ENCODE data around the gene ELAVL3. TPM values are rescaled to one million over a fixed set of nuclear protein-coding genes. Genes with fewer than 3 reads are reported as not detected.
"Not testable (repeated sequence)": the region's sequence is repeated elsewhere in the genome, so short reads cannot be mapped to it uniquely, and the experiment has no call there.

ELAVL3 gene
- total RNA-seq, 2 donors from 2014 or later, result not detected

DNA sequence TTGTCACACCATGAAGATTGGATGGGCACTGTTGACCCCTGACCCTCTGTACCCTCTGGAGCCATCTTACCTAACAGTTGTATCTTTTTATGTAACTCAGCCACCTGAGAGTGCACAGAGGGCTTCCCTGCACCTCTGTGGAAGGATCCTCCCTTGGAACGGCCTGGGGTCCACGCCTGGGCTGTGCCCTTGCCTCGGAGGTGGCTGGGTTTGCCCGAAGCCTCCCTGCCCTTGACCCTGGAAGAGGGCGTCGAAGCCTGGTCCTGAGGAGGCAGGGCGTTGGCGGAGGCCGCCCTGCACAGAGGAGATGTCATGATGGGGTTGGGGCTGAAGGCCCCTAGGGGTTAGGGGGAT lies 46.2 kb downstream of the ELAVL3 start:
- DNase-seq (no peak), ATAC-seq (peak; percentile 5)
- H3K27ac ChIP-seq, result peak overlapping the region; percentile 5 to 84 (median 59)
- WGBS, 2 donors, result 7% methylated on average over 9 of the region's 9 CpGs; no CpG with 5 or more reads in 1 of the 2 donors
- no peak overlapping the region for H3K4me3 ChIP-seq
- H3K36me3 ChIP-seq (replicated peaks in 1 of 2; ENCODE audit: insufficient read depth in 1 of 2, low read depth in 2 of 2), result peaks cover 0 to 7% of the 10 kb centered on the region in 2 donors
- no peaks in the 10 kb centered on the region for H3K27me3 ChIP-seq
- peaks cover 18% of the 10 kb centered on the region for H3K4me1 ChIP-seq
- H3K9me3 ChIP-seq, result no peaks in the 10 kb centered on the region
- intact Hi-C loops (cut with DNase I), result no loop called here
- no peak for TF ChIP-seq POLR2A (IDR thresholded peaks at IDR 0.05)
- TF ChIP-seq, protein P1, sequence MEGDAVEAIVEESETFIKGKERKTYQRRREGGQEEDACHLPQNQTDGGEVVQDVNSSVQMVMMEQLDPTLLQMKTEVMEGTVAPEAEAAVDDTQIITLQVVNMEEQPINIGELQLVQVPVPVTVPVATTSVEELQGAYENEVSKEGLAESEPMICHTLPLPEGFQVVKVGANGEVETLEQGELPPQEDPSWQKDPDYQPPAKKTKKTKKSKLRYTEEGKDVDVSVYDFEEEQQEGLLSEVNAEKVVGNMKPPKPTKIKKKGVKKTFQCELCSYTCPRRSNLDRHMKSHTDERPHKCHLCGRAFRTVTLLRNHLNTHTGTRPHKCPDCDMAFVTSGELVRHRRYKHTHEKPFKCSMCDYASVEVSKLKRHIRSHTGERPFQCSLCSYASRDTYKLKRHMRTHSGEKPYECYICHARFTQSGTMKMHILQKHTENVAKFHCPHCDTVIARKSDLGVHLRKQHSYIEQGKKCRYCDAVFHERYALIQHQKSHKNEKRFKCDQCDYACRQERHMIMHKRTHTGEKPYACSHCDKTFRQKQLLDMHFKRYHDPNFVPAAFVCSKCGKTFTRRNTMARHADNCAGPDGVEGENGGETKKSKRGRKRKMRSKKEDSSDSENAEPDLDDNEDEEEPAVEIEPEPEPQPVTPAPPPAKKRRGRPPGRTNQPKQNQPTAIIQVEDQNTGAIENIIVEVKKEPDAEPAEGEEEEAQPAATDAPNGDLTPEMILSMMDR (IDR thresholded peaks at IDR 0.05), result no peak

GRCh38 chr19:11433526-11433925 lies 47.3 kb downstream of the ELAVL3 start:
- intact Hi-C loops (cut with DNase I); DNase-seq; H3K27me3 ChIP-seq; H3K27ac ChIP-seq; H3K36me3 ChIP-seq (replicated peaks in 1 of 2; ENCODE audit: insufficient read depth in 1 of 2, low read depth in 2 of 2); H3K9me3 ChIP-seq; ATAC-seq; H3K4me3 ChIP-seq: not testable (repeated sequence)
- H3K4me1 ChIP-seq, result peaks cover 18% of the 10 kb centered on the region
- 85 to 92% methylated on average over 3 of the region's 3 CpGs for WGBS, 2 donors

- Histone ChIP-seq H3K4me3 (no peak overlapping the region), H3K36me3 (replicated peaks in 1 of 2; ENCODE audit: insufficient read depth in 1 of 2, low read depth in 2 of 2) (no peaks in the 10 kb centered on the region), H3K27ac (no peak overlapping the region), H3K4me1 (peaks cover 22% of the 10 kb centered on the region), H3K9me3 (no peaks in the 10 kb centered on the region), H3K27me3 (no peaks in the 10 kb centered on the region)
- DNase-seq (no peak), ATAC-seq (no peak)
- 90 to 91% methylated on average over 14 to 15 of the region's 19 CpGs for WGBS, 2 donors
- intact Hi-C loops (cut with DNase I), result no loop called here
- no peak for TF ChIP-seq POLR2A (IDR thresholded peaks at IDR 0.05)
- TF ChIP-seq, protein P1 (IDR thresholded peaks at IDR 0.05), result no peak
Observed at GRCh38 chr19:11426656-11427055, 54.2 kb downstream of the ELAVL3 start.

DNA sequence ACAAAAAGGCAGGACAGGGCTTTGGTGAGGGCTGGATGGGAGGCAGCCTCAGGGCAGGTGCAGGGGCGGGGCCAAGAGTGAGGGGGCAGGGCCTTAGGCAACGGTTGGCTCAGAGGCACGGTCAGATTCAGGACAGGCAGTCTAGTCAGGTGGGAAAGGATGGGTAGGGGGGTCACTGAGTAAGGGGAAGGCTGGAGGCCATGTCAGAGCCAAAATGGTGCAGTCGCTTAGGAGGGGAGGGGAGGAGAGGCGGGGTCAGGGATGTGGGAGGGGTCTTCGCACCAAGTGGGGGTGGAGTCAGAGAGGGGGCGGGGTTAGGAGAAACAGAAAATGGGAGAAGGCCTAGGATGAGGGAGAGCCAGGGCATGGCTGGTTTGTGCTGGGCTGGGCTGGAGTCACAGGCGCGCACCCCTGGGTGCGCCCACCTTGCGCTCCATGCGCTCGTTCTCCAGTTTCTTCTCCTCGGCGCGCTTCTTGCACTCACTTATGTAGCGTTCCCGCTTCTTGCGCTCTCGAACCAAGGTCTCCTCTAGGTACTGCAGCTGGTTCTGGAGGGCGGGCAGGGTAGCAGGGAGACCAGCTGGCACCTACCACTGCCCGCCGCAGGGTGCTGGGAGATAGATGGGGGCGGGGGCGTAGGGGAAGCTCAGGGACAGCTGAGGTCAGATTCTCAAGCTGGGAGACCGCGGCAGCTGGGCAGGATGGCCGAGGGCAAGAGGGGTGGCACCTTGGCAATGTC lies 55.0 kb downstream of the ELAVL3 start:
- Histone ChIP-seq H3K9me3 (no peaks in the 10 kb centered on the region), H3K27ac (no peak overlapping the region), H3K4me3 (no peak overlapping the region), H3K27me3 (no peaks in the 10 kb centered on the region), H3K4me1 (peaks cover 29% of the 10 kb centered on the region), H3K36me3 (replicated peaks in 1 of 2; ENCODE audit: insufficient read depth in 1 of 2, low read depth in 2 of 2) (no peaks in the 10 kb centered on the region)
- intact Hi-C loops (cut with DNase I), result no loop called here
- 82 to 85% methylated on average over 26 to 28 of the region's 28 CpGs for WGBS, 2 donors
- no peak for ATAC-seq
- no peak for DNase-seq
- TF ChIP-seq POLR2A (IDR thresholded peaks at IDR 0.05), result no peak
- TF ChIP-seq, protein P1 (IDR thresholded peaks at IDR 0.05), result no peak

- TF ChIP-seq, protein P1 (IDR thresholded peaks at IDR 0.05), result no peak
- TF ChIP-seq POLR2A (IDR thresholded peaks at IDR 0.05), result no peak
- Histone ChIP-seq H3K36me3 (replicated peaks in 1 of 2; ENCODE audit: insufficient read depth in 1 of 2, low read depth in 2 of 2) (no peaks in the 10 kb centered on the region), H3K4me1 (peaks cover 44% of the 10 kb centered on the region), H3K27ac (no peak overlapping the region), H3K27me3 (no peaks in the 10 kb centered on the region), H3K9me3 (no peaks in the 10 kb centered on the region), H3K4me3 (no peak overlapping the region)
- ATAC-seq, result no peak
- DNase-seq, result peak in 1 of 4 donors; percentile 45
- WGBS, 2 donors, result 10 to 11% methylated on average over 9 to 21 of the region's 22 CpGs
- intact Hi-C loops (cut with DNase I), result no loop called here
Observed at GRCh38 chr19:11423791-11424181, 57.1 kb downstream of the ELAVL3 start.
